Measurements from ENCODE around the gene GFM2.
A peak's percentile ranks its signal among the peaks of the same experiment; 100 is the strongest.
"Not testable (repeated sequence)": the region's sequence is repeated elsewhere in the genome, so short reads cannot be mapped to it uniquely, and the experiment has no call there.

GFM2 gene

DNA sequence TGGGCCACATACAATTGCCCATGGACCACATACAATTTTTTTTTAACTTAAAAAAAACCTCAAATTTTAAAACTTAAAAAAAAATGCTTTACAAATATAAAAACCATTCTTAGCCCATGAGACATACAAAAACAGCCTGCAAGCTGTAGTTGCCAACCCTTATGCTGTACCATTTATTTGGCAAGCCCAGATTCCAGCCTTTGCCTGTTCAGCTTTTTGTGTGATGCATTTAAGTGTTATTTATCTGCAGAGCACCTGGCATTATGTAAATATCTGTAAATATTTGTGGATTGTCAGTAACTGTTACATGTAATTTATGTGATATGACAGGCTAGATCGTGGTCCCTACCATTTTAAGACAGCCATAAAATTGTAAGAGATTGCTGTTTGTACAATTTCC is 49.3 kb downstream of the GFM2 start:
- DNase-seq (ENCODE audit: low read depth) = no peak

DNA sequence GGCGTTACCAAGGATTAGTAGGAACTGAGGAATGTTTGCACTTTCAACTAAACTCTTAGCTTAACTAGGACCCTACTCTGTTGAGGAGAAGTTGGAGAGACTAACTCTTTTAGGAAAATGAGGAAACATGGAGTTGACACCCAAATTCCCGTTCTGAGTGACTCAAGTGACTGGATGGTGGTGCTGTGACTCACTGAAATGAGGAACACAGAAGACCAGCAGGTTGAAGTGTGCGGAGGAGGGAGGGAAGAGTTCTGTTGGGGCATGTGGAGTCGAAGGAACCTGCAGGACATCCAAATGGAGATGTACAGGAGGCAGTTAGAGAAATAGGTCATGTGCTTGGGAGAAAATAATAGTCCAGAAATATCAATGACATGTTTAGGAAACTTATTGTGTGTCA is 73.7 kb downstream of the GFM2 start:
- no peak for DNase-seq (ENCODE audit: low read depth)

DNA sequence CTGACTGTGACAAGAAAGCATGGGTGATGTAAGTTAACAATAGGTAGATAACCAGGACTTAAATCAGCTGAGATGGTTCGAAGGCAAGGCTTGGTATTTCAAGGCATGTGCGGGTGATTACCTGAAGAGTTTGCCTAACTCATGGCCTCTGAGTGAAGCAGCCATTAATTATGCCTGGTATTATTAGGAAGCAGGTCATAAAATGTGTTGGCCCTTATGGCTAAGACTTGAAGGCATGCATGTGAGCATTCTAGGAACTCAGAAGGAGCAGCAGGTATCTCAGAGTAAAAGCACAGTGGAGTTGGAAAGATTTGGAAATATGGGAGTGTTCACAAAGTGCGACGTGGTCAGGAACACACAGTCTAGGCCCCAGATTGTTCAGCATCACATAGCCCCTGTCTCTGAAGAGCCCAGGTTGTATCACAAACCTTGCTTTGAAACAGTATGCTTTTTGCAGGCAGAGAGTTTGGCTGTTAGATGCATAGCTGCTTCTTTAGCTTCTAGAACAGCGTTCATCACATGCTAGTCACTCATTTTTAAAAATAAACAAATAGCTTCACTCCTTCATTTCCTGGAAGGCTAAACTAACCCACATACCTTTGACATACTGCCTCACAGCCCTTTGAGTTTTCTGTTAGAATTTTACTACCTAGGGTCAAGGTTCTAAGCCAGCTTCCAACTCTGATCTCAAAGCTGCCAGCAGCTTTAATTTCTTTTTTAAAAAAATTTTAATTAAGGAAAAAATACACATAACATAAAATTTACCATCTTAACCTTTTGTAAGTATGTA is 79.8 kb downstream of the GFM2 start:
- no peak for DNase-seq (ENCODE audit: low read depth)

DNA sequence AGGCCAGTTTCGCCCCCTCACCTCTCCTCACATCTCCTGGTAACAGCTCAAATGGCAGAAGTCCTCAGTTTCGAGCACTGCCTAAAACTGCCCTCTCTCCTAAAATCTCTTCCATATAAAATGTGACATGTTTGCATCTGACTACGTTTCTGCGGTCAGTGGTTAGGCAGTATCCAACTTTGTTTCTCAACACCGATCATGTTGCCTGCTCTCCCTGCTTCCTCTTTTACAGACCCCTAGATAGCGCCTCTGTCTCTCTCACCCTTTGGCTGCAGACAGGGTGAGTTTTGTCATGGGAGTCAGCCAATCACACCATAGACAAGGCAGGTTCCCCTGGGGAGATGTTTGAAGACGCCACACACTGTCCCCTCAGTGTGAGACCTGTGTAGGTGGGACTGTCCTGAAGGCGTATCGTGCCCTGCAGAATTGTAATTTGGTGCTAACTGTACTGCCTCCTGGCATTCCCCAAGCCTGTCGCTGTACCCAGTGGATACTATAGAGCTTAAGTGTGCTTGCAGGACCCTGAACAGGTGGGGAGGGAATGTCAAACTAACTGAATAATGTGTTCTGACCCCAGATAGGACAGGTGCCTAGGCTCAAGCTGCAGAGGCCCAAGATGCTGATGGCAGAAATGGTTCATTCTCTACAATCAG is 80.8 kb downstream of the GFM2 start:
- DNase-seq (ENCODE audit: low read depth) = no peak

DNA sequence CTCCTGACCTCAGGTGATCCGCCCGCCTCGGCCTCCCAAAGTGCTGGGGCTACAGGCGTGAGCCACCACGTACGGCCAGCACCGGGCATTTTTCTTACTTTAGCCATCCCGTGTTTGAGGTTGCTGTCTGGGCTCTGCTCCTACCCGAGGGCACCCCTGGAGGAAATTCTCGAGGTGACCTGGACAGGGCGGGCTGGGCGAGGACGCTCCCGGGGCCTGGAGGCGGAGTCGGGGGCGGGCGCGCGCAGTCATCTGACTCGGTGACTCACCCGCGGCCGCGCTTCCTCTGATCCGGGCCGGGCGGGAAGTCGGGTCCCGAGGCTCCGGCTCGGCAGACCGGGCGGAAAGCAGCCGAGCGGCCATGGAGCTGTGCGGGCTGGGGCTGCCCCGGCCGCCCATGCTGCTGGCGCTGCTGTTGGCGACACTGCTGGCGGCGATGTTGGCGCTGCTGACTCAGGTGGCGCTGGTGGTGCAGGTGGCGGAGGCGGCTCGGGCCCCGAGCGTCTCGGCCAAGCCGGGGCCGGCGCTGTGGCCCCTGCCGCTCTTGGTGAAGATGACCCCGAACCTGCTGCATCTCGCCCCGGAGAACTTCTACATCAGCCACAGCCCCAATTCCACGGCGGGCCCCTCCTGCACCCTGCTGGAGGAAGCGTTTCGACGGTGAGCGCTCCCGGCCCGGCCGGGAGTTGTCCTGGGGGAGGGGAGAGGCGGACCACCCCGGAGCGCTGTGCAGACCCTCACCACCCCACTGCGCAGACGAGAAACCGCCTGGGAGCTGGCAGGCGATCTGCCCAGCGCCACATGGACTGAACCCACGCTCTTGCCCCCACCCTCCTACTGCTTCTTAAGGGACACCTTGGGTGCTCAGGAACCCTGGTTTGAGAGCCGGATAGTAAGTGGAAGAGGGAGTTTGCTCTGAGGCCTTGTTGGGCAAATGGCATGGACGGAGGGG is 81.7 kb downstream of the GFM2 start, which contains the start of gene HEXB:
HEXB (plus strand) TSS at position 334 of the 952 bp plus-strand sequence; CDS start at position 362, 28 bp downstream.
- DNase-seq (ENCODE audit: low read depth) = peak; percentile 46

DNA sequence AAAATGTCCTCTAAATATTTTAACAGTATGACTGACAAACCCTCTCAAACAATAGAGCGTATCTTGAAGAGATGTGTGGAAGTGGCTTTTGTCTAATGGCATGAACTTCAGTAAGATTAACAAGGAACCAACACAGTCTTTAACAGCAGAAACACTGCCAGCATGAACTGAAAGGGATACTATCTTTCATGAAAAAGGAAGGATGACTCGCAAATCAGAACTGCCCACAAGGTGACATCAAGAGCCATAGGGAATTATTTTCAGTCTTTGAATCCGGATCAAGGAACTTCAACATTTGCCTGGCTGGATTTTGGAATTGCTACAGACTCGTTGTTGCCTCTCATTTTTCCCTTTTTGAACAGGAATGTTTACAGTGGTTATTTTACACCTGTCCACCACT is 87.0 kb downstream of the GFM2 start:
- no peak for DNase-seq (ENCODE audit: low read depth)

DNA sequence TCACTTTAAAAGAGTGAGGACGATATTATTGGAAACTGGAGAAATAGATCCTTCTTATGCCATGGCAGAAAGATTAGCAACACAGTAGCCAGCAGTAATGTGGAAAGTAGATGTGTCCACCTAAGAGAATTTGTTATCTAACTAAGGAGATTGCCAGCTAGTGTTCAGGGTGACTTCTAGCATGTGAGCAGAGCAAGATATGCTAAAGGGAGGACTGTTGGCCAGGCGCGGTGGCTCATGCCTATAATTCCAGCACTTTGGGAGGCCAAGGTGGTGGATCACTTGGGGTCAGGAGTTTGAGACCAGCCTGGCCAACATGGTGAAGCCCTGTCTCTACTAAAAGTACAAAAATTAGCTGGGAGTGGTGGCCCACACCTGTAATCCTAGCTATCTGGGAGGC is 87.6 kb downstream of the GFM2 start:
- DNase-seq (ENCODE audit: low read depth) = not testable (repeated sequence)

DNA sequence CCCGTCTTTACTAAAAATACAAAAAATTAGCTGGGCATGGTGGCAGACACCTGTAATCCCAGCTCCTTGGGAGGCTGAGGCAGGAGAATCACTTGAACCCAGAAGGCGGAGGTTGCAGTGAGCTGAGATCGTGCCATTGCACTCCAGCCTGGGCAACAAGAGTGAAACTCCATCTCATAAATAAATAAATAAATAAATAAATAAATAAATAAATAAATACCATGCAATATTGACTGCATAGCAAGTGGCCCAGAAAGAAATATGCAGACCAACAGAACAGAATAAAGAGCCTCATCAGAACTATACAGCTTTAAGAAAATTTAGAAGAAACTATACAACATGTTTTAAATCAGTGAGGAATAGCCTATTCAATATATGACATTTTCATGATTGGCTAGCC is 88.8 kb downstream of the GFM2 start:
- not testable (repeated sequence) for DNase-seq (ENCODE audit: low read depth)

DNA sequence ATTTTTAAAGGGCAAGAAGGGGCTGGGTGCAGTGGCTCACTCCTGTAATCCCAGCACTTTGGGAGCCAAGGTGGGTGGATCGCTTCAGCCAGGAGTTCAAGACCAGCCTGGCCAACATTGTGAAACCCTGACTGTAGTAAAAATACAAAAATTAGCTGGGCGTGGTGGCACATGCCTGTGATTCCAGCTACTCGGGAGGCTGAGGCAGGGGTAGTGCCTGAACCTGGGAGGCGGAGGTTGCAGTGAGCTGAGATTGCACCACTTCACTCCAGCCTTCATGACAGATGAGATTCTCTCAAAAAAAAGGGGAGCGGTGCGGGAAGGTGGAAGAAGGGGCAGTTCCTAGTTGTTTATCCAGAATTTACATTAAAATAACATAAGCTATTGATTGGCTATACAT is 90.5 kb downstream of the GFM2 start:
- DNase-seq (ENCODE audit: low read depth) = not testable (repeated sequence)

DNA sequence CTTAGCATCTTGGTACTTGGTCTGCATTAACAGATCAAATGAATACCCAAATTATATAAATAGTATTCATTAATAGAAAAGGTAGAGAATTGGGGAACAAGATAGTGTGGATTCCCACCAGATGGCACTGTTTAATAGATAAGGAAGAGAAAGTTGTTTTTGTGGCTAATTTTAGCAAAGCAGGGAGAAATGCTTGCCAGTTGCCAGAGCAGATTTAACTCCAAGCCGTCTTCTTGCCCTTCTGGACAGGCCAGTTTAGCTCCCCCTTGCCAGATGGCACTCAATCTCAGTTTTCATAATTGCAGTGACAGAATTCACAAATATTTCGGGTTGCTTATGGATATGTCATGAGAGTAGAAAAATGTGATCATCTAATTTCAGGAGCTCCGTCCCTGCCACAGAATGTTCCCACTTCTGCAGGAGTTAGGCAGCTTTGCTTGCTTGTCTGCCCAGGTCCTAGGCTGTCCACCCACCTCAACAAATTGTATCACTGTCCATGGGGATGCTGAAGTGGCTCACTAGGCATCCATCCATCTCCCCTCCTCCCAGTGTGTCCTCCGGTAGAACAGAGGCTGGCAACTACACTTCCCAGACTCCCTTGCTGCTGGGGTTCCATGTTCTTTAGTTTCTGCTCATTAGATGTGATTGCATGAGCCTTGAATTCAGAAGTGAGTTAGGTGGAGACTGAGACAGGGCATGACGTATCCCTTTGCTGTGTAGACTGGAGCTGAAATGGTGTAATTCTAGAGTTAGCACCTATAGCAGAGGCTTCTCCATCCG is 93.7 kb downstream of the GFM2 start:
- DNase-seq (ENCODE audit: low read depth) = no peak

DNA sequence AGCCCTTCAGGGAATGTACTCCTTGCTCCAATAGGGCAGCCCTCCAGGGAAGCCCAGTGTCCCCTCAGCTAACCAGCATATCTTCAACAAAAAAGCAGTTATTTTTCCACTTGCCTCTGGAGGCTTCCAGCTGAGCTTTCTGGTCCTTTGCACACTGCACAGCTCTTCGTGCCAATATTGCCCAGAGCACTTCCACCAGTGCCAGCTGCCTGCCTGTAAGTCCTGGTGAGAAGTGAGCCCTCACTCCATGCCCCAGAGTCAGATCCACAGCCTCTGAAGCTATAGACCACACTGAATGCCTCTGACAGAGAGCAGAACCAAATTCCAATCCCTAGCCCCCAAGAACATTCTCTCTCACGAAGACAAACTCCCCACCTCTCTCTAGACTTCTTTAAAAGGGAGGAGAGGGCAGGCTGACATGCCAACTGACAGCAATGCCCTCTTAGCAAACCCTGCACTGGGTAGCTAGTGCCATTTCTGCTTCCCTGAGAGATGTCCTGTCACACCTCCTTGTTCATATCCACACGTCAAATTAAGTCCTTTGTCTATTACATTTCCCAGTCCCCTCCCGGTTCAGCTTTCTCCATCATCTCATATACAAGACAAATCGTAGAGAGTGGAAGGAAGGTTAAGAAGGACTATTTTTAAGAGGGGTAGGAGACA is 94.6 kb downstream of the GFM2 start:
- DNase-seq (ENCODE audit: low read depth) = no peak
